Fibroblast of villous mesenchyme (primary cell): ENCODE results near the gene ZNF322. TPM values are rescaled to one million over a fixed set of nuclear protein-coding genes. Genes with fewer than 3 reads are reported as not detected.

Source experiments
- DNase-seq: peaks from one replicate; pipeline ENCODE4 v3.0.0-alpha.2; 2010; ENCODE audit warnings: low read depth
- H3K4me3 ChIP-seq: 2 replicates; pipeline ENCODE4 v1.5.1; 2011; ENCODE audit warnings: low read depth, mild to moderate bottlenecking, low read length
- CTCF ChIP-seq: IDR thresholded peaks from 2 replicates; pipeline ENCODE4 v1.5.1; 2012; ENCODE audit warnings: low read depth, mild to moderate bottlenecking, low read length; ENCODE audit not compliant: insufficient read depth
- total RNA-seq: library from RNA; depleted of rRNA; stranded (reverse); fragments of >200 nt; gene quantifications from 2 replicates; pipeline ENCODE4 v1.2.3, GENCODE V29; 2012

Gene ZNF322
- total RNA-seq, 1 donor = 17.7 TPM

GRCh38 chr6:26607434-26608230 lies 51.9 kb downstream of the ZNF322 start:
- DNase-seq = peak; percentile 73
- peak; percentile 94 for TF ChIP-seq CTCF
- peak overlapping the region; percentile 31 for H3K4me3 ChIP-seq

GRCh38 chr6:26604797-26605196 lies 54.7 kb downstream of the ZNF322 start:
- TF ChIP-seq CTCF = no peak
- H3K4me3 ChIP-seq = no peak overlapping the region
- DNase-seq = no peak

GRCh38 chr6:26604026-26604425 lies 55.5 kb downstream of the ZNF322 start:
- no peak for TF ChIP-seq CTCF
- no peak overlapping the region for H3K4me3 ChIP-seq
- no peak for DNase-seq

GRCh38 chr6:26602262-26602661 lies 57.3 kb downstream of the ZNF322 start:
- no peak for DNase-seq
- no peak overlapping the region for H3K4me3 ChIP-seq
- TF ChIP-seq CTCF = no peak

- no peak for TF ChIP-seq CTCF
- no peak for DNase-seq
- H3K4me3 ChIP-seq = no peak overlapping the region
These were observed 58.8 kb downstream of the ZNF322 start for GRCh38 chr6:26600759-26601158.

- H3K4me3 ChIP-seq = no peak overlapping the region
- no peak for DNase-seq
- no peak for TF ChIP-seq CTCF
These were observed 60.0 kb downstream of the ZNF322 start for GRCh38 chr6:26599591-26599990.

GRCh38 chr6:26599134-26599533 lies 60.4 kb downstream of the ZNF322 start:
- no peak for TF ChIP-seq CTCF
- no peak overlapping the region for H3K4me3 ChIP-seq
- DNase-seq = no peak
